Lung microvascular endothelial cell (primary cell): ENCODE data around the gene GULP1. TPM values are rescaled to one million over a fixed set of nuclear protein-coding genes. Genes with fewer than 3 reads are reported as not detected.
"Not testable (repeated sequence)": the region's sequence is repeated elsewhere in the genome, so short reads cannot be mapped to it uniquely, and the experiment has no call there.

Experiments used
- DNase-seq, 2 donors: peaks; one replicate each; pipeline versions ENCODE4 v3.0.0 to v3.0.0-alpha.2; 2010; ENCODE audit warnings: low read depth in 2 of 2
- total RNA-seq: library from RNA; depleted of rRNA; stranded (reverse); fragments of >200 nt; gene quantifications from 2 replicates; pipeline ENCODE4 v1.2.1, GENCODE V29; 2014

GULP1 gene
- total RNA-seq, 1 donor from 2014 or later: 2.4 TPM

GRCh38 chr2:188600536-188601210, 309.0 kb downstream of the GULP1 start:
- no peak for DNase-seq

- DNase-seq: no peak
These were observed 309.7 kb downstream of the GULP1 start for GRCh38 chr2:188601391-188601790.

- DNase-seq: no peak
These were observed 310.3 kb downstream of the GULP1 start for GRCh38 chr2:188601927-188602326.

- DNase-seq: no peak
These were observed 312.9 kb downstream of the GULP1 start for GRCh38 chr2:188604579-188604978.

- DNase-seq: not testable (repeated sequence)
These were observed 314.2 kb downstream of the GULP1 start for GRCh38 chr2:188605609-188606584.

GRCh38 chr2:188606596-188606995, 314.9 kb downstream of the GULP1 start:
- DNase-seq: not testable (repeated sequence)

- no peak for DNase-seq
These were observed 315.8 kb downstream of the GULP1 start for GRCh38 chr2:188607501-188607900.

GRCh38 chr2:188609321-188610049, 317.8 kb downstream of the GULP1 start:
- no peak for DNase-seq

- DNase-seq: no peak
These were observed 318.4 kb downstream of the GULP1 start for GRCh38 chr2:188610050-188610444.

GRCh38 chr2:188610827-188611226, 319.2 kb downstream of the GULP1 start:
- DNase-seq: no peak

- DNase-seq: no peak
These were observed 327.5 kb downstream of the GULP1 start for GRCh38 chr2:188619146-188619545.

- DNase-seq: no peak
These were observed 329.2 kb downstream of the GULP1 start for GRCh38 chr2:188620916-188621315.

- DNase-seq: no peak
These were observed 331.1 kb downstream of the GULP1 start for GRCh38 chr2:188622601-188623260.

- peak in 1 of 2 donors; percentile 29 for DNase-seq
These were observed 332.4 kb downstream of the GULP1 start for GRCh38 chr2:188623995-188624643.

GRCh38 chr2:188627471-188627870, 335.8 kb downstream of the GULP1 start:
- no peak for DNase-seq

- peak in 1 of 2 donors; percentile 22 for DNase-seq
These were observed 337.5 kb downstream of the GULP1 start for GRCh38 chr2:188628989-188629752.

GRCh38 chr2:188629753-188630527, 338.3 kb downstream of the GULP1 start:
- no peak for DNase-seq

- DNase-seq: no peak
These were observed 339.5 kb downstream of the GULP1 start for GRCh38 chr2:188631037-188631809.
